Dedifferentiated amniotic fluid mesenchymal stem cell (primary cell): ENCODE results near the gene PRKRIP1.
A peak's percentile ranks its signal among the peaks of the same experiment; 100 is the strongest.
"Not testable (repeated sequence)": the region's sequence is repeated elsewhere in the genome, so short reads cannot be mapped to it uniquely, and the experiment has no call there.

ENCODE experiments used
- DNase-seq: peaks from one replicate; pipeline ENCODE4 v3.0.0-alpha.2; 2016; ENCODE audit errors: extremely low spot score

PRKRIP1 gene

GRCh38 chr7:102457352-102457924 lies 61.3 kb downstream of the PRKRIP1 start:
- no peak for DNase-seq

GRCh38 chr7:102459221-102459844 lies 63.2 kb downstream of the PRKRIP1 start:
- no peak for DNase-seq

- no peak for DNase-seq
Observed at GRCh38 chr7:102460467-102460866, 64.3 kb downstream of the PRKRIP1 start.

DNA sequence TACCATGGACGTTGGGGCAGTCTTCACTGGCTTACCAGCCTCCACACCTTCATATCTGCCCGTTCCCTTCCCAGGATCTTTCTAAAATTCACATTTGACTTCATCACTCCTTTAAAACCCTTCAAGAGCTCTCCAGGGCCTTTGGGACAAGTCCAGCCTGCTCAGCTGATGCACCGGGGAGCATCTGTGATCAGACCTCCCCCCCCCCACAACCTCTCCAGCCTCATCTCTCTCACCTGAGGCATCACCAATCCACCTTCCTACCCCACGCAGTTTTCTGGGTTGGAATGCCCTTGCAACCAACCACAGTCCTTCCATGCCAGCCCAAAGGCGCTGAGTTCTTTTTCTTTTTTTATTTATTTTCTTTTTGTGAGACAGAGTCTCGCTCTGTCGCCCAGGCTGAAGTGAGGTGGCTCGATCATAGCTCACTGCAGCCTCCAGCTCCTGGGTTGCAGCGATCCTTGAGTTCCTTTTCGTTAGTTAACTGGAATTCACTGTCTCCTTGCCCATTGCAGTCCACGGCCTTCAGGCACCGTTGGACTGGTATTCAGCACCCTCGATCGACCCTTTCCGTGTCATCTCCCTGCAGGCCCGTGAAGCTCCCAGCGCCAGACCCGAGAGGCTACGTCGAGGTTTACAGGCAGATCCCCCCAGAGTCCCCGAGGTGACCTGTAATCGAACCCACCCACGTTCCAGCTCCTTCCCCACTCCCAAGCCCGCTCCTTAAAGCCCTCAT lies 67.8 kb downstream of the PRKRIP1 start:
- no peak for DNase-seq

DNA sequence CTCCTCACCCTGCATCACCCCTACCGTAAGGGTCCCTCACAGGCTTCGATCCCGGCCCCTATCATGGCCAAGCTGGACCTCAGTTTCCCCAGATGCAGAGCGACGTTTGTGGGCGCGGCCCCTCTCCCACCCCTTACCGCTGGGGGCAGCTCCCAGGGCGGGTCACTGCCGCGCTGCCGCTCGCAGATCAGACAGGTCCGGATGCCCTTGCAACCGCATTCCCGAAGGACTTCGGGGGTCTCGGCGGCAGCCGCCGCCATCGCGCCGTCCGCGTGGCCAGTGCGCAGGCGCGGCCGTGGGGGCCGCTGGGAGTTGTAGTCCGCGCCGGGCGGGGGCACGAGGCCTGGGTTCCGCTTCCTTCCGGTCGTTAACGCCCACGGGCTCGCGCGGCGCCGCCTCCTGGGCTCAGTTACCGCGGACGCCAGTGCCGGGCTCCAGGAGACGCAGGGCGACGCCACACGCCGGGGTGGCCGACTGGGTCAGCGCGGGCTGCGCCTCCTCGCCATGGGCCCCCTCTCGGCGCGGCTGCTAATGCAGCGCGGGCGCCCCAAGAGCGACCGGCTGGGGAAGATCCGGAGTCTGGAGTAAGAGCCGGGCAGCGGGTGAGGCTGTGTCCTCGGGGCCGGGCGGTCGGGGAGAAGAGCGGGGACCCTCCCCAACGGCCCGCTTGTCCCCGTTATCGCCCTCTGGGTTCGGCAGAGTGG lies 68.6 kb downstream of the PRKRIP1 start, which contains the start of the genes ALKBH4 and LRWD1:
TSS of gene ALKBH4 (minus strand) at position 287 of the 704 bp plus-strand sequence. CDS start at position 260, 27 bp downstream.
TSS of gene LRWD1 (plus strand) at position 408 of the 704 bp plus-strand sequence. CDS start at position 505, 97 bp downstream.
- peak; percentile 87 for DNase-seq

DNA sequence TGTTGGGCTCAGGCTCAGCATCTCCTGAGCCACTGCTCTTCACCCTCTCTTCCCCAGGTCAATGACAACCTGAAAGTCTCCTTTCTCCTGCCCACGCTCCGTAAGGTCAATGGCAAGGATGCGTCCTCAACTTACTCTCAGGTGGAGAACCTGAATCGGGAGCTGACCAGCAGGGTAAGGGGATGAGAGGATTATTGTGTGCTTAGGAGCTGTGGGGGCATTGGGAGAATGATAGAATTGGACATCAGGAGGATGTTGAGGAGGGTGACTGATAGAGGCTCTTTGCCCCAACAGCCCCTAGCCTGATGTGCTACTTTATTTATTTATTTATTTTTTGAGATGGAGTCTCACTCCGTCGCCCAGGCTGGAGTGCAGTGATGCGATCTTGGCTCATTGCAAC lies 69.9 kb downstream of the PRKRIP1 start:
- no peak for DNase-seq

- DNase-seq: no peak
Observed at GRCh38 chr7:102467581-102468477, 71.7 kb downstream of the PRKRIP1 start.

GRCh38 chr7:102468478-102469350 lies 72.6 kb downstream of the PRKRIP1 start:
- no peak for DNase-seq

DNA sequence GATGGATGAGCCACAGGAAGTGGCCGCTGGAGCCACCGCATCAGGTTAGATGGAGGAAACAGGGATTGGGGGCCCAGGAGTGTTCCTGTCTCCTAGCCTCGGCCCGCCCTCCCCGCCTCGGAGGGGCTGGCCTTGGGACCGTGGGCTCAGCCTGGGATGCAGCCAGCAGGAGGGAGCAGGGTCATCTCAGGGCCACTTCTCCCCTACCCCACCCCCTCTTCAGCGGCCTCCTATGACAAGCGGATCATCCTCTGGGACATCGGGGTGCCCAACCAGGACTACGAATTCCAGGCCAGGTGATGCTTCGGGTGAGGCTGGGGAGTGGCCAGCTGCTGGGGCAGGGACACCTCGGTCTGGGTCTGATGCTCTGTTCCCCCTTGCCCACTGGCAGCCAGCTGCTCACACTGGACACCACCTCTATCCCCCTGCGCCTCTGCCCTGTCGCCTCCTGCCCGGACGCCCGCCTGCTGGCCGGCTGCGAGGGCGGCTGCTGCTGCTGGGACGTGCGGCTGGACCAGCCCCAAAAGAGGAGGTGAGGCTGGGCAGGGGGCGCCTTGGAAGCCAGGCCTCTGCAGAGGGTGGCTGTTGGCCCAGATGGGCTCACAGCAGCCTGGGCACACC lies 73.3 kb downstream of the PRKRIP1 start:
- no peak for DNase-seq

DNA sequence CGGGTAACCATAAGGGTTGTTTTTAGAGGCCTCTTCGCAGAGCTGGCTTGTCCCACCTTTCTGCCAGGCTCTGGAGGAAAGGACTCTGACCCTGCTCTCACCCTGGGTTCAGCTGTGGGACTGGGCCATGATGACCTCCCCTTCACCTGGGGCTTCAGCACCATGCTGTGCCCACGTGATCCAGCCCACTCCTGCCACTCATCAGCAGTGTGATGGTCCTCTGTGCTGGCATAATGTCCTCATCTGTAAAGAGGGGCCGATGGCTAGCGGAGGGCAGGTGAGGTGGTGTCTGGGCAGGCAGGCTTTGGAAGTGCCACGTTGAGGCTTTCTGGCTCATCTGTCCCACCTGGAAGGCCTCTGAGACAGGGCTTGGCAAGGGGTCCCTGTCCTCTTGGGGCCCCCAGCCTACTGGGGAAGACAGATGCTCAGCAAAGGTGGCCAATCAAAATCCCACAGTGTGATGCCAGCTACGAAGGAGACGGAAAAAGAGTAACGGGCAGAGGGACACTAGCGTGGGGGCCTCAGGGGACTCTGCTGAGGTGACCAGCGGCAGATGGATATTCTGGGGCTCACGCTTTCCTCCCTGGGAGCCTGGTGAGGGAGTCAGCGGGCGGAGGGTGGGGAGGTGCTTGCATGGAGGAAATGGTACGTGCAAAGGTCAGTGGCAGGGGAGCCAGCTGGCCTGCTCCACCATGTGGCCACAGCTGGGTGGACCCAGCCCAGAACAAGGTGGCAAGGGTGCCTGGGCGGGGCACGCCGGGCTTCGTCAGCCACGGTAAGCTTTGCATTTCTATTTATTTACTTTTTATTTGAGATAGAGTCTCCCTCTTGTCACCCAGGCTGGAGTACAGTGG lies 74.0 kb downstream of the PRKRIP1 start:
- no peak for DNase-seq

- DNase-seq: no peak
Observed at GRCh38 chr7:102471791-102472125, 75.6 kb downstream of the PRKRIP1 start.

- no peak for DNase-seq
Observed at GRCh38 chr7:102472126-102473041, 76.2 kb downstream of the PRKRIP1 start.

- no peak for DNase-seq
Observed at GRCh38 chr7:102473271-102473991, 77.3 kb downstream of the PRKRIP1 start.

GRCh38 chr7:102474116-102474515 lies 78.0 kb downstream of the PRKRIP1 start:
- not testable (repeated sequence) for DNase-seq

GRCh38 chr7:102474736-102475435 lies 78.7 kb downstream of the PRKRIP1 start:
- not testable (repeated sequence) for DNase-seq
